K562 (cell line): Measurements from ENCODE around the gene CAMK1D. TPM values are rescaled to one million over a fixed set of nuclear protein-coding genes. Genes with fewer than 3 reads are reported as not detected.

Experiments
- ATAC-seq: fragments of 200-7000 bp; cut with Tn5 transposase; 3 replicates; pipeline ENCODE4 v1.9.1; 2020; ENCODE audit warnings: moderate library complexity
- BruUV-seq: library from RNA; stranded (reverse); fragments of 400-500 nt; replicated peaks from 2 replicates; lab custom pipeline; 2021; lab: Mats Ljungman, UMichigan
- CTCF ChIA-PET: fragments of 300-600 bp; formaldehyde crosslinking; extraction: SDS; loops from one replicate; lab custom pipeline; 2021; ENCODE audit warnings: low intra/inter-chr PET ratio; lab: Yijun Ruan, JAX
- POLR2A ChIA-PET: fragments of 300-600, 350-650 bp; sonication (Branson Sonifier 250); formaldehyde crosslinking; extraction: SDS; loops from one replicate; lab custom pipeline; 2021; ENCODE audit warnings: antibody characterized with exemption, inconsistent platforms; lab: Yijun Ruan, JAX
- DNase-seq, 4 experiments: peaks; one replicate each; pipeline versions ENCODE4 v3.0.0 to v3.0.0-alpha.2; 2011 to 2018; ENCODE audit warnings: low spot score in 3 of 4, mixed read lengths in 3 of 4; ENCODE audit errors: extremely low read depth in 1 of 4
- FAIRE-seq: peaks from 2 replicates; lab custom pipeline; 2011; peaks lifted over from hg19 to GRCh38; lab: Jason Lieb, UNC
- H2AFZ ChIP-seq: 2 replicates; pipeline ENCODE4 v1.6.0; 2011; ENCODE audit warnings: low read depth, low read length, control low read depth, inconsistent platforms
- H3K27ac ChIP-seq: fragments of 200-600 bp; 3 replicates; pipeline ENCODE4 v1.8.0; 2011; ENCODE audit warnings: low read depth, mild to moderate bottlenecking, control low read depth, inconsistent platforms, low read length, moderate library complexity, mixed read lengths; ENCODE audit errors: extremely low read depth
- H3K27me3 ChIP-seq, 2 experiments: fragments of 300-600 bp in 1 of 2; 2 replicates in 1 of 2; 3 replicates in 1 of 2; pipeline versions ENCODE4 v1.6.0 to v1.8.0; 2011; ENCODE audit warnings: inconsistent platforms in 2 of 2, low read length in 2 of 2, mild to moderate bottlenecking in 1 of 2, mixed read lengths in 1 of 2, moderate library complexity in 1 of 2; ENCODE audit not compliant: control insufficient read depth in 2 of 2, insufficient read depth in 2 of 2
- H3K36me3 ChIP-seq: fragments of 300-600 bp; 3 replicates; pipeline ENCODE4 v1.8.0; 2011; ENCODE audit warnings: mild to moderate bottlenecking, low read length, inconsistent platforms; ENCODE audit not compliant: control insufficient read depth, insufficient read depth
- H3K4me1 ChIP-seq, 2 experiments: fragments of 200-600 bp in 1 of 2; replicated peaks in 1 of 2; 2 replicates in 1 of 2; 3 replicates in 1 of 2; pipeline versions ENCODE4 v1.5.1 to v1.8.0; 2011; ENCODE audit warnings: inconsistent platforms in 2 of 2, low read length in 2 of 2, mild to moderate bottlenecking in 1 of 2, mixed read lengths in 1 of 2, moderate library complexity in 1 of 2; ENCODE audit not compliant: control insufficient read depth in 2 of 2, insufficient read depth in 2 of 2
- H3K4me2 ChIP-seq: 2 replicates; pipeline ENCODE4 v1.6.1; 2011; ENCODE audit warnings: low read length, control low read depth, inconsistent platforms, mixed read lengths; ENCODE audit not compliant: insufficient read depth
- H3K4me3 ChIP-seq: fragments of 200-600 bp; sonication (generic), shearing (Covaris generic); 2 replicates; pipeline ENCODE4 v1.5.1; 2016; ENCODE audit warnings: control low read depth, inconsistent platforms
- H3K79me2 ChIP-seq: fragments of 200-600 bp; 3 replicates; pipeline ENCODE4 v1.8.0; 2011; ENCODE audit warnings: low read length, inconsistent platforms; ENCODE audit not compliant: control insufficient read depth, insufficient read depth
- H3K9ac ChIP-seq, 2 experiments: 2 replicates each; pipeline versions ENCODE4 v1.6.0 to v1.6.1; 2011; ENCODE audit warnings: low read depth in 2 of 2, low read length in 2 of 2, control low read depth in 1 of 2, inconsistent platforms in 1 of 2, mild to moderate bottlenecking in 1 of 2, mixed read lengths in 1 of 2; ENCODE audit not compliant: insufficient read depth in 1 of 2
- H3K9me1 ChIP-seq: one replicate; pipeline ENCODE4 v1.6.0; 2011; ENCODE audit warnings: inconsistent platforms, mild to moderate bottlenecking, low read length, moderate library complexity; ENCODE audit not compliant: control insufficient read depth, insufficient read depth
- H3K9me3 ChIP-seq: replicated peaks from 2 replicates; pipeline ENCODE4 v1.5.1; 2011; ENCODE audit warnings: low read depth, low read length, inconsistent platforms; ENCODE audit not compliant: control insufficient read depth, insufficient read depth
- H4K20me1 ChIP-seq: replicated peaks from 2 replicates; pipeline ENCODE4 v1.6.1; 2011; ENCODE audit warnings: low read length, inconsistent platforms, mixed read lengths; ENCODE audit not compliant: control insufficient read depth, insufficient read depth
- HNRNPUL1 ChIP-seq: fragments of 200-400 bp; formaldehyde crosslinking; IDR thresholded peaks from 2 replicates; pipeline ENCODE4 v1.6.1; 2017; ENCODE audit warnings: low read length
- NCOA6 ChIP-seq: fragments of 450-650 bp; IDR thresholded peaks from 2 replicates; pipeline ENCODE4 v1.6.1; 2017; ENCODE audit warnings: mild to moderate bottlenecking
- POLR2B ChIP-seq: fragments of 450-650 bp; IDR thresholded peaks from 2 replicates; pipeline ENCODE4 v1.6.1; 2018; ENCODE audit warnings: low read depth; ENCODE audit not compliant: partially characterized antibody
- RAD51 ChIP-seq: fragments of 450-650 bp; IDR thresholded peaks from 2 replicates; pipeline ENCODE4 v1.7.1; 2016; ENCODE audit warnings: low read depth, mild to moderate bottlenecking, borderline replicate concordance
- RBM22 ChIP-seq: fragments of 200-400 bp; formaldehyde crosslinking; IDR thresholded peaks from 2 replicates; pipeline ENCODE4 v1.6.1; 2018; ENCODE audit warnings: low read length, low read depth; ENCODE audit not compliant: poor library complexity, severe bottlenecking
- TOE1 ChIP-seq, 2 experiments: fragments of 450-650 bp in 1 of 2; sonication (generic) in 1 of 2; formaldehyde crosslinking in 1 of 2; IDR thresholded peaks; 2 replicates each; pipeline versions ENCODE4 v1.7.1 to v1.8.0; 2016 to 2022; ENCODE audit warnings: borderline replicate concordance in 2 of 2, mild to moderate bottlenecking in 2 of 2, antibody characterized with exemption in 1 of 2, inconsistent platforms in 1 of 2, low read depth in 1 of 2, missing genetic modification reagents in 1 of 2, moderate library complexity in 1 of 2
- TSC22D4 ChIP-seq: fragments of 450-650 bp; IDR thresholded peaks from 2 replicates; pipeline ENCODE4 v1.6.1; 2016; ENCODE audit warnings: missing genetic modification characterization, missing biosample characterization, control low read depth
- ZNF407 ChIP-seq: fragments of 450-650 bp; IDR thresholded peaks from 2 replicates; pipeline ENCODE4 v1.6.1; 2016; ENCODE audit warnings: low read depth
- WGBS: fragments of 100-300 bp; shearing (Covaris generic); methylation state at CpG from one replicate; pipeline ENCODE4 v1.1.6; 2016; ENCODE audit warnings: low coverage, mixed read lengths; ENCODE audit not compliant: insufficient coverage; ENCODE audit errors: missing lambda C conversion rate; 5-methylcytosine and 5-hydroxymethylcytosine counted together
- in situ Hi-C: fragments of 300-500 bp; cut with MboI; formaldehyde crosslinking; loops from 4 replicates; pipeline ENCODE4 v1.15.0; 2018; ENCODE audit warnings: inconsistent platforms, mixed read lengths
- intact Hi-C: fragments of 100-400 bp; cut with micrococcal nuclease; formaldehyde crosslinking; loops from 2 replicates; pipeline ENCODE4 v1.14.2; 2022
- polyA plus RNA-seq, 8 experiments: library from polyadenylated mRNA; depleted of rRNA in 4 of 8; stranded (reverse) in 5 of 8; unstranded in 3 of 8; fragments of >200 nt; fragmentation: Nextera tagmentation in 2 of 8; fragmentation: Illumina TruSeq in 1 of 8; extraction: Ambion mirVana in 2 of 8; extraction: Trizol in 1 of 8; gene quantifications; 2 replicates each; pipeline versions ENCODE4 v1.2.1 to v1.2.3, GENCODE V29; 2011 to 2014; ENCODE audit warnings: inconsistent platforms in 1 of 8, missing spikeins in 1 of 8
- total RNA-seq, 7 experiments: library from RNA; depleted of rRNA in 6 of 7; stranded (reverse); fragments of >200 nt in 6 of 7; fragmentation: Illumina TruSeq in 2 of 7; extraction: Trizol in 2 of 7; gene quantifications; 2 replicates each; pipeline versions ENCODE4 v1.2.1 to v1.2.3, GENCODE V29; 2011 to 2021; ENCODE audit warnings: low replicate concordance in 1 of 7
- TF ChIP-seq, protein P1 (sequence below): fragments of 250-450 bp; sonication (Bioruptor Pico); IDR thresholded peaks from 2 replicates; pipeline ENCODE4 v1.8.0; 2021; ENCODE audit warnings: borderline replicate concordance, mild to moderate bottlenecking, moderate library complexity; ENCODE audit not compliant: poor library complexity, severe bottlenecking

Gene CAMK1D
- total and polyA plus RNA-seq, 9 of the 15 experiments (the other 6 are each of a cell fraction or from before 2014, with no cell fraction given): 0.12 to 0.24 (median 0.20) TPM; not detected in 5

- H2AFZ ChIP-seq: no peak overlapping the region
- no peak overlapping the region for H3K27ac ChIP-seq
- no peak overlapping the region for H3K4me2 ChIP-seq
- ChIA-PET POLR2A (no interaction called here), CTCF (no interaction called here)
- no peaks in the 10 kb centered on the region for H3K9me3 ChIP-seq
- intact Hi-C loops: no loop called here
- no peak overlapping the region for H3K4me3 ChIP-seq
- H3K36me3 ChIP-seq: no peaks in the 10 kb centered on the region
- FAIRE-seq: no peak
- no peak overlapping the region; a peak in 1 of 4 replicates for H3K9ac ChIP-seq
- TF ChIP-seq, protein P1, sequence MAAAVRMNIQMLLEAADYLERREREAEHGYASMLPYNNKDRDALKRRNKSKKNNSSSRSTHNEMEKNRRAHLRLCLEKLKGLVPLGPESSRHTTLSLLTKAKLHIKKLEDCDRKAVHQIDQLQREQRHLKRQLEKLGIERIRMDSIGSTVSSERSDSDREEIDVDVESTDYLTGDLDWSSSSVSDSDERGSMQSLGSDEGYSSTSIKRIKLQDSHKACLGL (CRISPR knock-in tag): no peak
- no peak for TF ChIP-seq RBM22
- no peak for TF ChIP-seq HNRNPUL1
- TF ChIP-seq ZNF407: no peak
- no peak for TF ChIP-seq TOE1 (IDR thresholded peaks at IDR 0.05; ENCODE audit: borderline replicate concordance)
- TF ChIP-seq TOE1 (CRISPR knock-in tag; IDR thresholded peaks at IDR 0.05; ENCODE audit: borderline replicate concordance, low read depth): no peak
- TF ChIP-seq TSC22D4: no peak
- no peak for TF ChIP-seq RAD51
- TF ChIP-seq POLR2B: no peak
- TF ChIP-seq NCOA6: no peak
- TF ChIP-seq, all 486 proteins: peak for 0
- H3K27me3 ChIP-seq: peaks cover 10 to 26% of the 10 kb centered on the region in 2 experiments; a peak in 3 of 5 replicates
- ATAC-seq (no peak), DNase-seq (no peak)
- in situ Hi-C loops: no loop called here
- H3K79me2 ChIP-seq: no peaks in the 10 kb centered on the region
- no peaks in the 10 kb centered on the region for H3K4me1 ChIP-seq
- no peaks in the 10 kb centered on the region for H3K9me1 ChIP-seq
- no TSS peak for BruUV-seq
- H4K20me1 ChIP-seq: no peaks in the 10 kb centered on the region
- 0% methylated on average over 8 of the region's 8 CpGs for WGBS
Observed at GRCh38 chr10:12650122-12650521, 300.8 kb downstream of the CAMK1D start.
